Sigmoid colon (tissue), 4 donors: Measurements from ENCODE around the gene DTNBP1.

Source experiments
- CTCF ChIP-seq, 4 experiments: fragments of 450-650 bp in 3 of 4; fragments of 200-600 bp in 1 of 4; IDR thresholded peaks; one replicate each; pipeline ENCODE4 v1.5.1; 2016 to 2019; ENCODE audit warnings: antibody characterized with exemption in 4 of 4, mild to moderate bottlenecking in 3 of 4, moderate library complexity in 2 of 4
- EP300 ChIP-seq, 4 donors: sonication (generic); formaldehyde crosslinking; IDR thresholded peaks; one replicate each; pipeline ENCODE4 v1.6.1; 2017; ENCODE audit warnings: antibody characterized with exemption in 4 of 4
- POLR2A ChIP-seq, 2 donors: fragments of 450-650 bp; IDR thresholded peaks; one replicate each; pipeline ENCODE4 v1.6.1; 2016; ENCODE audit warnings: antibody characterized with exemption in 2 of 2, mild to moderate bottlenecking in 2 of 2, moderate library complexity in 2 of 2

- no peak for TF ChIP-seq CTCF (IDR thresholded peaks at IDR 0.05)
- TF ChIP-seq POLR2A (IDR thresholded peaks at IDR 0.05) = no peak
- TF ChIP-seq EP300 (IDR thresholded peaks at IDR 0.05) = no peak
Measured at GRCh38 chr6:15524861-15525401, 137.9 kb downstream of the DTNBP1 start.
